Activated naive CD4-positive, alpha-beta T cell treated with anti-CD3 and anti-CD28 coated beads for 36 hours (primary cell): ENCODE results near the gene MTHFD1. TPM values are rescaled to one million over a fixed set of nuclear protein-coding genes. Genes with fewer than 3 reads are reported as not detected.

ENCODE experiments used
- CTCF ChIA-PET: fragments of 350-600 bp; sonication (Branson Sonifier 250); formaldehyde crosslinking; loops from one replicate; lab custom pipeline; 2021; ENCODE audit warnings: antibody characterized with exemption; lab: Charles Lee
- DNase-seq: peaks from one replicate; pipeline ENCODE4 v3.0.0-alpha.2; 2020
- H3K27ac Mint-ChIP-seq: one replicate; pipeline ENCODE4 v1.8.0; 2021; ENCODE audit warnings: mild to moderate bottlenecking, mixed read lengths
- H3K27me3 Mint-ChIP-seq: one replicate; pipeline ENCODE4 v1.8.0; 2021; ENCODE audit warnings: low read depth, mixed read lengths
- H3K36me3 Mint-ChIP-seq: one replicate; pipeline ENCODE4 v1.8.0; 2021; ENCODE audit warnings: low read depth, mixed read lengths
- H3K4me1 Mint-ChIP-seq: one replicate; pipeline ENCODE4 v1.8.0; 2021; ENCODE audit warnings: low read depth, mixed read lengths
- H3K4me3 Mint-ChIP-seq: one replicate; pipeline ENCODE4 v1.8.0; 2021; ENCODE audit warnings: mild to moderate bottlenecking, moderate library complexity, mixed read lengths
- H3K9me3 Mint-ChIP-seq: one replicate; pipeline ENCODE4 v1.8.0; 2021; ENCODE audit warnings: mixed read lengths
- intact Hi-C: fragments of 100-400 bp; cut with micrococcal nuclease; formaldehyde crosslinking; loops from one replicate; pipeline ENCODE4 v1.15.1; 2023
- total RNA-seq, 2 experiments: library from RNA; stranded (reverse); gene quantifications; one replicate each; pipeline ENCODE4 v1.2.3, GENCODE V29; 2021

The MTHFD1 gene
- total RNA-seq, 2 experiments from 2014 or later, result 240 to 247 TPM

GRCh38 chr14:64502887-64503433, 114.8 kb downstream of the MTHFD1 start:
- H3K36me3 Mint-ChIP-seq, result peaks cover 18% of the 10 kb centered on the region
- H3K27ac Mint-ChIP-seq, result peak overlapping the region; percentile 97
- H3K9me3 Mint-ChIP-seq, result no peaks in the 10 kb centered on the region
- peak overlapping the region; percentile 91 for H3K4me3 Mint-ChIP-seq
- intact Hi-C loops, result loop anchor here (1.0 to 10.0 kb wide), 10 partner anchors 8 to 960 kb away; partner anchors contain the start of genes AKAP5, HSPA2, MTHFD1 and PPP2R5E
- H3K4me1 Mint-ChIP-seq, result peaks cover 49% of the 10 kb centered on the region
- CTCF ChIA-PET, result interaction anchor here (0.6 to 3.5 kb wide), 6 partner anchors 8 to 116 kb away, joined by 3 to 32 read pairs (median 4); partner anchors contain the start of gene HSPA2
- peak; percentile 40 for DNase-seq
- H3K27me3 Mint-ChIP-seq, result no peaks in the 10 kb centered on the region

- peak; percentile 94 for DNase-seq
- Mint-ChIP-seq H3K36me3 (peaks cover 16% of the 10 kb centered on the region), H3K9me3 (no peaks in the 10 kb centered on the region), H3K27ac (peak within 1 kb of the TSS; percentile 99), H3K4me1 (peaks cover 53% of the 10 kb centered on the region), H3K4me3 (peak within 1 kb of the TSS; percentile 91), H3K27me3 (no peaks in the 10 kb centered on the region)
- CTCF ChIA-PET, result interaction anchor here (1.8 to 3.5 kb wide), 2 partner anchors 7 to 116 kb away, joined by 5 to 32 read pairs; no protein-coding TSS in a partner anchor
- intact Hi-C loops, result loop anchor here (1.0 to 10.0 kb wide), 10 partner anchors 37 to 960 kb away; partner anchors contain the start of genes AKAP5, CHURC1, HSPA2 and MTHFD1
Observed at GRCh38 chr14:64503434-64504309, 115.5 kb downstream of the MTHFD1 start, which contains the start of gene ZBTB25. ZBTB25 (minus strand) TSS chr14:64503838; CDS start chr14:64490533, 13,305 bp downstream.

GRCh38 chr14:64504310-64504896, 116.2 kb downstream of the MTHFD1 start, which contains the start of gene ZBTB1:
ZBTB1 (plus strand) TSS chr14:64504770; CDS start chr14:64521505, 16,735 bp downstream.
- Mint-ChIP-seq H3K4me1 (peaks cover 54% of the 10 kb centered on the region), H3K27me3 (no peaks in the 10 kb centered on the region), H3K4me3 (peak within 1 kb of the TSS; percentile 91), H3K9me3 (no peaks in the 10 kb centered on the region), H3K36me3 (peaks cover 16% of the 10 kb centered on the region), H3K27ac (peak within 1 kb of the TSS; percentile 99)
- CTCF ChIA-PET, result no interaction called here
- intact Hi-C loops, result loop anchor here (2.0 to 10.0 kb wide), 3 partner anchors 410 to 780 kb away; partner anchors contain the start of genes CHURC1 and SGPP1
- DNase-seq, result peak; percentile 89

- peak overlapping the region; percentile 99 for H3K27ac Mint-ChIP-seq
- DNase-seq, result peak; percentile 92
- H3K4me1 Mint-ChIP-seq, result peaks cover 54% of the 10 kb centered on the region
Observed at GRCh38 chr14:64504897-64505794, 117.0 kb downstream of the MTHFD1 start.

GRCh38 chr14:64506721-64507120, 118.6 kb downstream of the MTHFD1 start:
- Mint-ChIP-seq H3K4me1 (peaks cover 57% of the 10 kb centered on the region), H3K4me3 (peak overlapping the region; percentile 91), H3K9me3 (no peaks in the 10 kb centered on the region), H3K36me3 (peaks cover 12% of the 10 kb centered on the region), H3K27ac (peak overlapping the region; percentile 99), H3K27me3 (no peaks in the 10 kb centered on the region)
- no peak for DNase-seq
- intact Hi-C loops, result loop anchor here (5.0 to 10.0 kb wide), 2 partner anchors 596 to 782 kb away; partner anchors contain the start of genes MAX and SGPP1
- CTCF ChIA-PET, result no interaction called here

More at GRCh38 chr14:64504897-64505794, 117.0 kb downstream of the MTHFD1 start:
- CTCF ChIA-PET, result no interaction called here
- intact Hi-C loops, result loop anchor here (1.0 to 10.0 kb wide), 5 partner anchors 131 to 780 kb away; partner anchors contain the start of genes CHURC1, MAX and SGPP1
- peaks cover 11% of the 10 kb centered on the region for H3K36me3 Mint-ChIP-seq
- H3K9me3 Mint-ChIP-seq, result no peaks in the 10 kb centered on the region
- no peaks in the 10 kb centered on the region for H3K27me3 Mint-ChIP-seq
- peak overlapping the region; percentile 91 for H3K4me3 Mint-ChIP-seq

GRCh38 chr14:64507376-64508156, 119.4 kb downstream of the MTHFD1 start:
- H3K36me3 Mint-ChIP-seq, result peaks cover 10% of the 10 kb centered on the region
- peaks cover 61% of the 10 kb centered on the region for H3K4me1 Mint-ChIP-seq
- peak; percentile 78 for DNase-seq
- H3K4me3 Mint-ChIP-seq, result peak overlapping the region; percentile 36
- CTCF ChIA-PET, result interaction anchor here (0.7 to 4.6 kb wide), 3 partner anchors 14 to 866 kb away, joined by 3 to 34 read pairs (median 3); partner anchors contain the start of gene WDR89
- intact Hi-C loops, result loop anchor here (5.0 to 10.0 kb wide), 2 partner anchors 595 to 783 kb away; partner anchors contain the start of genes MAX and SGPP1
- no peaks in the 10 kb centered on the region for H3K9me3 Mint-ChIP-seq
- no peaks in the 10 kb centered on the region for H3K27me3 Mint-ChIP-seq
- peak overlapping the region; percentile 99 for H3K27ac Mint-ChIP-seq

- CTCF ChIA-PET, result interaction anchor here (0.7 to 4.6 kb wide), 3 partner anchors 14 to 175 kb away, joined by 3 to 34 read pairs (median 4); no protein-coding TSS in a partner anchor
- Mint-ChIP-seq H3K4me3 (peak overlapping the region; percentile 42), H3K36me3 (peaks cover 5% of the 10 kb centered on the region), H3K9me3 (no peaks in the 10 kb centered on the region), H3K4me1 (peaks cover 64% of the 10 kb centered on the region), H3K27me3 (no peaks in the 10 kb centered on the region), H3K27ac (peak overlapping the region; percentile 87)
- intact Hi-C loops, result loop anchor here (5.0 to 10.0 kb wide), 2 partner anchors 594 to 783 kb away; partner anchors contain the start of genes MAX and SGPP1
- DNase-seq, result no peak
Observed at GRCh38 chr14:64508215-64508776, 120.1 kb downstream of the MTHFD1 start.

- intact Hi-C loops, result loop anchor here (5.0 to 10.0 kb wide), 2 partner anchors 593 to 784 kb away; partner anchors contain the start of genes MAX and SGPP1
- Mint-ChIP-seq H3K9me3 (no peaks in the 10 kb centered on the region), H3K27ac (peak overlapping the region; percentile 87), H3K27me3 (no peaks in the 10 kb centered on the region), H3K4me3 (no peak overlapping the region), H3K4me1 (peaks cover 69% of the 10 kb centered on the region), H3K36me3 (peaks cover 2% of the 10 kb centered on the region)
- DNase-seq, result no peak
- CTCF ChIA-PET, result interaction anchor here (0.7 to 4.6 kb wide), 5 partner anchors 12 to 176 kb away, joined by 3 to 34 read pairs (median 4); no protein-coding TSS in a partner anchor
Observed at GRCh38 chr14:64509036-64509435, 120.9 kb downstream of the MTHFD1 start.
